Gastrocnemius medialis (tissue), 4 donors: Measurements from ENCODE around the gene PPFIA1.

Experiments
- CTCF ChIP-seq, 5 experiments: fragments of 450-650 bp in 3 of 5; fragments of 200-600 bp in 2 of 5; sonication (generic) in 2 of 5; IDR thresholded peaks in 4 of 5; conservative IDR thresholded peaks in 1 of 5; 1 replicate in 4 of 5; 2 replicates in 1 of 5; pipeline ENCODE4 v1.5.1; 2016 to 2019; ENCODE audit warnings: antibody characterized with exemption in 5 of 5, mild to moderate bottlenecking in 3 of 5, moderate library complexity in 3 of 5
- POLR2A ChIP-seq, 2 donors: fragments of 450-650 bp; IDR thresholded peaks; one replicate each; pipeline ENCODE4 v1.6.1; 2017; ENCODE audit warnings: antibody characterized with exemption in 2 of 2, mild to moderate bottlenecking in 2 of 2, moderate library complexity in 2 of 2

- no peak for TF ChIP-seq CTCF (IDR thresholded peaks at IDR 0.05 in 4 of 5, conservative IDR thresholded peaks at IDR 0.05 in 1 of 5)
- no peak for TF ChIP-seq POLR2A (IDR thresholded peaks at IDR 0.05)
Observed at GRCh38 chr11:70398834-70399680, 128.6 kb downstream of the PPFIA1 start.
